Activated CD4-positive, alpha-beta T cell treated with anti-CD3 and anti-CD28 coated beads, Interleukin-2, amount 50 U/mL, for 48 hours (primary cell): ENCODE measurements around the gene AMTN.

Experiments used
- DNase-seq, 2 experiments: peaks; one replicate each; pipeline ENCODE4 v3.0.0-alpha.2; 2020

Gene AMTN

DNA sequence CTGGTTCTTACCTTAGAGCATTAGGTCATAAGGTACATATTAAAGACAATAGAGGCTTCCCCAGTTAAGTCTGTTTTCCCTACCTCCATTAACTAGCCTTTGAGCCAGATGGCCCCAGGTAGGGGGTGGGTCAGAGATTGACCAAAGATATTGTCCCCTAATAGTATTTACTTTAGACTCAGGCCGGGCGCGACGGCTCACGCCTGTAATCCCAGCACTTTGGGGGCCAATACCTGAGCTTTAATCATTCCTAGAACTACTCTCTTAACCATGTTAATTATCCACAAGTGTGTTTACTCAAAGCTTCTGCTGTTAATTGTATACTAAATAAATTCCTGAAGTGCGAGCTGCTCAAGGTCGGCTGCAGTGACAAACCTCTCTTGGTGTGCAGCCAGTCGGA is 45.7 kb downstream of the AMTN start:
- DNase-seq: no peak

DNA sequence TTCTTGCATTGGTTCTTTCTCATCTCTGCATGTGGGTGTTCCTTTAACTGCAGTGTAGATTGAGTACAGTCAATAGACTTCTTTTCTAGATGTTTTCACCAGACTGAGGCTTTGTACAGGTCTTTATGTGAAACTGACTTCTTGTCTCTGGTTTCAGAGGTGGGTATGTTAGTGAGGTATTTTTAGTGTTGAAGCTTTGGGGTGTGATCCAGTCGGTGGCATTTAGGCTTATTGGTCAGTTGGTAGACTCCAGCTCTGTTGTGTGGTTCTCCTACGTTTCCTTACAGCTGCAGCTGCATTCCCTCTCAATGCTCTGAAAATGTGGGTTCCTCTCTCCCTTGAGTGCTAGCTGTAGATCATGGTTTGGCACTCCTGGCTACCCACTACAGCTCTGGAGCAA is 52.4 kb downstream of the AMTN start:
- no peak for DNase-seq

DNA sequence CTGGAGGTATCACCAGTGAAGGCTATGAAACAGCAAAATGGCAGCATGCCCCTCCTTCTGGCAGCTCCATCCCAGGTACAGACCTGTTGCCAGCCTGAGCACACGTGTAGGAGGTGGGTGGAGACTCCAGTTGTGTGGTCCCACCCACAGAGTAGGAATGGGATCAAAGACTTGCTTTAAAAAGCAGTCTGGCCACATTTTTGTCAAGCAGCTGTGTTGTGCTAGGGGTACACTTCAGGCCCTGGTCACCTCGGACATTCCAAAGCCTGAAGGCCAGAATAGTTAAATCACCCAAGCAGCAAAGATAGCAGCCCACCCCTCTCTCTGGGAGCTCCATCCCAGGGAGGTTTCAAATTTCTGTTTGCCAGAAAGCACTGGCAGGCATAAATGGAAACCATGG is 53.4 kb downstream of the AMTN start:
- DNase-seq: no peak

DNA sequence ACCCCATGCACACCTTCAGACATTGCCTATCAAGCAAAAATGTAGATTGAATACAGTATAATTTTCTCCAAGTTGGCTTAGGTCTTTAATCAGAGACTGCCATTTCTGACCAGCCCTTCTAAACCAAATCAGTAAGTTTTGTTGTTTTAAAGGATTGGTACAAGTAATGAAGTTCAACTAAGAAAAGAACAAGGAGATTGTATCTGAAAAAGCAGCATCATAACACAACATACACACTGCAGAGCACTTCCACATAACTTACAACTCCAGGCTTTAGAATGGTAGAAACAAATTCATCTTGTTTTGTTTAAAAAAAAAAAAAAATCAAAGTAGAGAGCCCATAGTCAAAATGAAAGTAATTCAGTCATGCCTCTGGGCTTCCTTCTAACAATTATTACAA is 57.6 kb downstream of the AMTN start:
- no peak for DNase-seq

DNA sequence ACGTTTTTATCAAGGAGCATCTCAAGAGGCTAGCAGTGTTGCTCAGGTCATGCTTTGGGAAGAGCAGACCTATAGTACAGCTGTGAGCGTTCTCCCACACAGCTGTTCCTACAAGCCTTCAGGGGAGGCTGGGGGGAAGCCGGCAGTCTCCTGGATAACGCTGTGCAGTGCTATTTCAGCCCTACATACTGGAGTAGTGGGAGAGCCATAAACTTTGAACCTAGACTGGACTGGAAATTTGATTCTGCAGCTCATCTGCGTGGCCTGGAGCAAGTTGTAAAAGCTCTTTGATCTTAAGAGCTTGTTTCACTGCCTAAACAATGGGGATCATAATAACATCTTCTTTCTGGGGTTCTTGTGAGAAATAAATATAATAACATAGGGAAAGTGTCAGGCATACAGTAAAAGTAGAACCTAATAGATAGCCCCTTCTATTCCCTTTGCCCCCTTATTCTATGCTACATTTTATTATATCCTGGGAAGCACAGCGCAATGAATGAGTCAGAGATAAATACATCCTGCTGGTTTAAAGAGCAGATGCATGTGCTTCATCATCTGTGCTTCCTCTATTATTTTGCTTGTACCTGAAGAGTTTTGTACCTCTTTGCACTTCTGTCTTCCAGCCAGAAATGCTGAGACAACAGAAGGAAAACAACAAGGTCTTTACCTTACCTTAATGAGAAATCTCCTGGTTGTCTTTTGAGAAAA is 59.0 kb downstream of the AMTN start:
- DNase-seq: no peak

DNA sequence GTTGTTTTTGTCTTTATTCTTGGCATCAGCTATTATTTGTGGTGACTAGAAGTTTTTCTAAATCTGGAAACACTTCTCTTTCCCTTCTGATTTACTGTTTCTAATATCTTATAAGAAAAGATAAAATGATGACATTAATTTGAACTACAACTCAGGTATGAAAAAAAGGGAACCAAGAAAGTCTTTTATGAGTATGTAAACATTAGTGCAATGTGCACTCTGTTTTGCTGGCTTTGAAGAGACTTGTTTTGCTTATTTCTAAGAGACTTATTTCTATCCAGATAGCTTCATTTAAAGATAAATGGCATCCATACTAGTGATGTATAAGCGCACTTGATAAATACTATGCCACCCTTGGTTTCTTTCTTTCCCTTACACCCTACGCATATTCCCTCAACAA is 63.6 kb downstream of the AMTN start:
- DNase-seq: no peak
